KG1 (cell line): Measurements from ENCODE around the gene BCAP31.
"Not testable (repeated sequence)": the region's sequence is repeated elsewhere in the genome, so short reads cannot be mapped to it uniquely, and the experiment has no call there.

Experiments
- DNase-seq: peaks from one replicate; lab custom pipeline; 2025; lab: John Stamatoyannopoulos, UW

BCAP31 gene

GRCh38 chrX:153693216-153694086 is 30.7 kb downstream of the BCAP31 start:
- DNase-seq, result no peak

GRCh38 chrX:153692611-153693156 is 31.5 kb downstream of the BCAP31 start:
- DNase-seq, result no peak

GRCh38 chrX:153692003-153692402 is 32.2 kb downstream of the BCAP31 start:
- DNase-seq, result no peak

- not testable (repeated sequence) for DNase-seq
Measured at GRCh38 chrX:153691032-153691827, 33.0 kb downstream of the BCAP31 start.

GRCh38 chrX:153690466-153690865 is 33.7 kb downstream of the BCAP31 start:
- no peak for DNase-seq

GRCh38 chrX:153689654-153690465 is 34.3 kb downstream of the BCAP31 start:
- DNase-seq, result no peak

GRCh38 chrX:153688911-153689590 is 35.1 kb downstream of the BCAP31 start:
- no peak for DNase-seq

- no peak for DNase-seq
Measured at GRCh38 chrX:153688506-153688905, 35.7 kb downstream of the BCAP31 start.

- DNase-seq, result no peak
Measured at GRCh38 chrX:153688071-153688470, 36.1 kb downstream of the BCAP31 start.

GRCh38 chrX:153687121-153688039 is 36.8 kb downstream of the BCAP31 start, which contains the start of gene SLC6A8:
Gene SLC6A8, plus strand, starts transcription at chrX:153687926. Its CDS starts 649 bp downstream, at chrX:153688575.
- DNase-seq, result no peak

- no peak for DNase-seq
Measured at GRCh38 chrX:153686711-153687110, 37.5 kb downstream of the BCAP31 start.

GRCh38 chrX:153685751-153686696 is 38.2 kb downstream of the BCAP31 start:
- no peak for DNase-seq

- DNase-seq, result no peak
Measured at GRCh38 chrX:153685156-153685536, 39.0 kb downstream of the BCAP31 start.

GRCh38 chrX:153684467-153685155 is 39.6 kb downstream of the BCAP31 start:
- DNase-seq, result no peak

GRCh38 chrX:153683486-153683885 is 40.7 kb downstream of the BCAP31 start:
- not testable (repeated sequence) for DNase-seq

GRCh38 chrX:153681175-153681574 is 43.0 kb downstream of the BCAP31 start:
- no peak for DNase-seq

- no peak for DNase-seq
Measured at GRCh38 chrX:153674219-153674851, 49.9 kb downstream of the BCAP31 start.
